WTC11 (cell line): ENCODE measurements around the gene FAM9C.

Source experiments
- ATF3 ChIP-seq: sonication (generic); formaldehyde crosslinking; conservative IDR thresholded peaks from 2 replicates; pipeline ENCODE4 v1.8.1; 2022; ENCODE audit warnings: mild to moderate bottlenecking, missing genetic modification reagents
- CREB1 ChIP-seq: sonication (generic); formaldehyde crosslinking; IDR thresholded peaks from 2 replicates; pipeline ENCODE4 v1.8.0; 2023; ENCODE audit warnings: mild to moderate bottlenecking, missing genetic modification reagents
- NFYB ChIP-seq: sonication (generic); formaldehyde crosslinking; conservative IDR thresholded peaks from 2 replicates; pipeline ENCODE4 v1.8.0; 2022; ENCODE audit warnings: low read depth, missing genetic modification reagents
- NR2C2 ChIP-seq: sonication (generic); formaldehyde crosslinking; IDR thresholded peaks from 2 replicates; pipeline ENCODE4 v1.8.0; 2022; ENCODE audit warnings: mild to moderate bottlenecking, missing genetic modification reagents
- NR3C1 ChIP-seq: sonication (generic); formaldehyde crosslinking; conservative IDR thresholded peaks from 2 replicates; pipeline ENCODE4 v1.8.1; 2023; ENCODE audit warnings: low read depth, mild to moderate bottlenecking, missing genetic modification reagents
- PREB ChIP-seq: sonication (generic); formaldehyde crosslinking; IDR thresholded peaks from 2 replicates; pipeline ENCODE4 v1.8.1; 2022; ENCODE audit warnings: mild to moderate bottlenecking, missing genetic modification reagents, moderate library complexity, borderline replicate concordance
- TCF7 ChIP-seq: sonication (generic); formaldehyde crosslinking; IDR thresholded peaks from 2 replicates; pipeline ENCODE4 v1.8.0; 2022; ENCODE audit warnings: mild to moderate bottlenecking, low read depth, missing genetic modification reagents, moderate library complexity
- TP53 ChIP-seq: sonication (generic); formaldehyde crosslinking; IDR thresholded peaks from 2 replicates; pipeline ENCODE4 v1.8.1; 2023; ENCODE audit warnings: mild to moderate bottlenecking, missing genetic modification reagents
- ZNF121 ChIP-seq: sonication (generic); formaldehyde crosslinking; IDR thresholded peaks from 2 replicates; pipeline ENCODE4 v1.8.0; 2023; ENCODE audit warnings: missing genetic modification reagents
- ZNF317 ChIP-seq: sonication (generic); formaldehyde crosslinking; IDR thresholded peaks from 2 replicates; pipeline ENCODE4 v1.8.1; 2023; ENCODE audit warnings: low read depth, mild to moderate bottlenecking, moderate library complexity, missing genetic modification reagents, borderline replicate concordance
- TF ChIP-seq, protein P1 (sequence below): fragments of 200-600 bp; IDR thresholded peaks from 2 replicates; pipeline ENCODE4 v1.8.0; 2022; ENCODE audit warnings: antibody characterized with exemption
- TF ChIP-seq, protein P2 (sequence below): sonication (generic); formaldehyde crosslinking; IDR thresholded peaks from 2 replicates; pipeline ENCODE4 v1.8.0; 2023; ENCODE audit warnings: mild to moderate bottlenecking, missing genetic modification reagents
- TF ChIP-seq, protein P3 (sequence below): sonication (generic); formaldehyde crosslinking; IDR thresholded peaks from 2 replicates; pipeline ENCODE4 v1.8.0; 2022; ENCODE audit warnings: mild to moderate bottlenecking, missing genetic modification reagents

DNA sequence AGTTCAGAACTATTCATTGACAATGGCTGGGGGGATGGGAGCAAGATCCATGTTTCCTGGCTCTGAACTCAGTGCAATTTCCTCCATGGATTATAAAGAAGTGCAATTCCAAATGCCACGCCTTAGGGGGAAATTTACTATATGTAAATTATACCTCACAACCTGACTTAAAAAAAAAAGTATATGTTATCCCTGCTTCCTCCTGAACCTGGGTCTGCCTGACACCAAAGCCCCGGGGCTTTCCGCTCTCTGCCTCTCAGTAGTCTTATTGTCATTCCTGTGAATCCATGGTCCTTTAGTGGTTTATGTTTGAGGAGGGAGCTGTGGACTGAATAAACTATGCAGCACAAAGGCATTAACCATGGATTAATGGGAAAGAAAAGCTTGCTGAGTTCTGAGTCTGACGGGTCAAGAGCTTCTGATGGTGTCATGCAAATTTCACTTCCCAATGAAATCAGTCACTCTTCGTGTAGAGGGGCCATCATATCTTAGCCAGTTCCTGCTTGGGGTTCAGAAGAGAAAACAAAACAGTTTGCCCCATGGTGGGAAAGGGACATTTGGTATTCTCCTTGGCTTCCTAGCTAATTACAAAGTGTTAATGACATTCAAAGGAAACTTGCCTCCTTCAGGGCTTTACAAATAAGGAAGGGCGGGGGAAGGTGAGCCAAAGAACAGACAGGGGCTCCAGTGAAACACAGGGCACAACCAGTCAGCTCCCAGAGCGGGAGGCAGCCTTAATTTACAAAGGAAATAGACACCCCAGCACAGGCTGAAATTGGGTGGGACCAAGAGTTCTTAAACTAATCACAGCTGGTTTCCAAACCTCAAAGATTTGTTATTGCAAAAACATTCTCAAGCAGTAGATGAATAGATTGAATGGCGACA lies 14.3 kb downstream of the FAM9C start:
- TF ChIP-seq, protein P1, sequence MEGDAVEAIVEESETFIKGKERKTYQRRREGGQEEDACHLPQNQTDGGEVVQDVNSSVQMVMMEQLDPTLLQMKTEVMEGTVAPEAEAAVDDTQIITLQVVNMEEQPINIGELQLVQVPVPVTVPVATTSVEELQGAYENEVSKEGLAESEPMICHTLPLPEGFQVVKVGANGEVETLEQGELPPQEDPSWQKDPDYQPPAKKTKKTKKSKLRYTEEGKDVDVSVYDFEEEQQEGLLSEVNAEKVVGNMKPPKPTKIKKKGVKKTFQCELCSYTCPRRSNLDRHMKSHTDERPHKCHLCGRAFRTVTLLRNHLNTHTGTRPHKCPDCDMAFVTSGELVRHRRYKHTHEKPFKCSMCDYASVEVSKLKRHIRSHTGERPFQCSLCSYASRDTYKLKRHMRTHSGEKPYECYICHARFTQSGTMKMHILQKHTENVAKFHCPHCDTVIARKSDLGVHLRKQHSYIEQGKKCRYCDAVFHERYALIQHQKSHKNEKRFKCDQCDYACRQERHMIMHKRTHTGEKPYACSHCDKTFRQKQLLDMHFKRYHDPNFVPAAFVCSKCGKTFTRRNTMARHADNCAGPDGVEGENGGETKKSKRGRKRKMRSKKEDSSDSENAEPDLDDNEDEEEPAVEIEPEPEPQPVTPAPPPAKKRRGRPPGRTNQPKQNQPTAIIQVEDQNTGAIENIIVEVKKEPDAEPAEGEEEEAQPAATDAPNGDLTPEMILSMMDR: no peak
- TF ChIP-seq NR3C1 (CRISPR knock-in tag): no peak
- no peak for TF ChIP-seq ZNF121 (CRISPR knock-in tag)
- no peak for TF ChIP-seq NR2C2 (CRISPR knock-in tag)
- no peak for TF ChIP-seq PREB
- no peak for TF ChIP-seq NFYB (CRISPR knock-in tag)
- no peak for TF ChIP-seq CREB1
- no peak for TF ChIP-seq ZNF317 (CRISPR knock-in tag)
- no peak for TF ChIP-seq TCF7 (CRISPR knock-in tag)
- TF ChIP-seq, protein P2, sequence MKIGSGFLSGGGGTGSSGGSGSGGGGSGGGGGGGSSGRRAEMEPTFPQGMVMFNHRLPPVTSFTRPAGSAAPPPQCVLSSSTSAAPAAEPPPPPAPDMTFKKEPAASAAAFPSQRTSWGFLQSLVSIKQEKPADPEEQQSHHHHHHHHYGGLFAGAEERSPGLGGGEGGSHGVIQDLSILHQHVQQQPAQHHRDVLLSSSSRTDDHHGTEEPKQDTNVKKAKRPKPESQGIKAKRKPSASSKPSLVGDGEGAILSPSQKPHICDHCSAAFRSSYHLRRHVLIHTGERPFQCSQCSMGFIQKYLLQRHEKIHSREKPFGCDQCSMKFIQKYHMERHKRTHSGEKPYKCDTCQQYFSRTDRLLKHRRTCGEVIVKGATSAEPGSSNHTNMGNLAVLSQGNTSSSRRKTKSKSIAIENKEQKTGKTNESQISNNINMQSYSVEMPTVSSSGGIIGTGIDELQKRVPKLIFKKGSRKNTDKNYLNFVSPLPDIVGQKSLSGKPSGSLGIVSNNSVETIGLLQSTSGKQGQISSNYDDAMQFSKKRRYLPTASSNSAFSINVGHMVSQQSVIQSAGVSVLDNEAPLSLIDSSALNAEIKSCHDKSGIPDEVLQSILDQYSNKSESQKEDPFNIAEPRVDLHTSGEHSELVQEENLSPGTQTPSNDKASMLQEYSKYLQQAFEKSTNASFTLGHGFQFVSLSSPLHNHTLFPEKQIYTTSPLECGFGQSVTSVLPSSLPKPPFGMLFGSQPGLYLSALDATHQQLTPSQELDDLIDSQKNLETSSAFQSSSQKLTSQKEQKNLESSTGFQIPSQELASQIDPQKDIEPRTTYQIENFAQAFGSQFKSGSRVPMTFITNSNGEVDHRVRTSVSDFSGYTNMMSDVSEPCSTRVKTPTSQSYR (CRISPR knock-in tag): no peak
- TF ChIP-seq TP53 (CRISPR knock-in tag): no peak
- TF ChIP-seq, protein P3, sequence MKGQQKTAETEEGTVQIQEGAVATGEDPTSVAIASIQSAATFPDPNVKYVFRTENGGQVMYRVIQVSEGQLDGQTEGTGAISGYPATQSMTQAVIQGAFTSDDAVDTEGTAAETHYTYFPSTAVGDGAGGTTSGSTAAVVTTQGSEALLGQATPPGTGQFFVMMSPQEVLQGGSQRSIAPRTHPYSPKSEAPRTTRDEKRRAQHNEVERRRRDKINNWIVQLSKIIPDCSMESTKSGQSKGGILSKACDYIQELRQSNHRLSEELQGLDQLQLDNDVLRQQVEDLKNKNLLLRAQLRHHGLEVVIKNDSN (CRISPR knock-in tag): no peak
- TF ChIP-seq ATF3 (CRISPR knock-in tag): no peak
